HFF-Myc (cell line): ENCODE measurements around the gene SKP1.

ENCODE experiments used
- DNase-seq: peaks from one replicate; pipeline ENCODE4 v3.0.0-alpha.2; 2011; ENCODE audit warnings: low read depth; ENCODE audit errors: extremely low read depth
- H3K4me3 ChIP-seq: replicated peaks from 2 replicates; pipeline ENCODE4 v1.5.1; 2011; ENCODE audit warnings: low read depth, mild to moderate bottlenecking, control low read depth, low read length
- CTCF ChIP-seq: IDR thresholded peaks from 2 replicates; pipeline ENCODE4 v1.5.1; 2012; ENCODE audit warnings: mild to moderate bottlenecking, low read depth, low read length, control low read depth; ENCODE audit errors: missing control alignments

Gene SKP1

GRCh38 chr5:134135091-134135655 lies 41.6 kb downstream of the SKP1 start:
- H3K4me3 ChIP-seq = no peak overlapping the region
- TF ChIP-seq CTCF = no peak
- DNase-seq = no peak

- DNase-seq = no peak
- TF ChIP-seq CTCF = no peak
- H3K4me3 ChIP-seq = no peak overlapping the region
Observed at GRCh38 chr5:134133995-134134541, 42.7 kb downstream of the SKP1 start.

GRCh38 chr5:134133188-134133994 lies 43.4 kb downstream of the SKP1 start:
- H3K4me3 ChIP-seq = no peak overlapping the region
- DNase-seq = no peak
- no peak for TF ChIP-seq CTCF

GRCh38 chr5:134132372-134133187 lies 44.2 kb downstream of the SKP1 start:
- no peak for TF ChIP-seq CTCF
- no peak overlapping the region for H3K4me3 ChIP-seq
- DNase-seq = no peak

- no peak for DNase-seq
- no peak for TF ChIP-seq CTCF
- H3K4me3 ChIP-seq = no peak overlapping the region
Observed at GRCh38 chr5:134131578-134132350, 45.0 kb downstream of the SKP1 start.

- no peak overlapping the region for H3K4me3 ChIP-seq
- DNase-seq = no peak
- no peak for TF ChIP-seq CTCF
Observed at GRCh38 chr5:134131165-134131564, 45.6 kb downstream of the SKP1 start.
